IPS DF 6.9 (cell line): ENCODE data around the gene PCDHB9.
"Not testable (repeated sequence)": the region's sequence is repeated elsewhere in the genome, so short reads cannot be mapped to it uniquely, and the experiment has no call there.

Source experiments
- DNase-seq: peaks from one replicate; pipeline ENCODE4 v3.0.0-alpha.2; 2013; ENCODE audit warnings: low read depth, low spot score
- H3K27ac ChIP-seq: one replicate; pipeline ENCODE4 v1.5.1; 2013; ENCODE audit warnings: low read length, control low read depth
- H3K27me3 ChIP-seq: 2 replicates; pipeline ENCODE4 v1.6.1; 2013; ENCODE audit warnings: mild to moderate bottlenecking, low read length; ENCODE audit not compliant: control insufficient read depth, insufficient read depth
- H3K36me3 ChIP-seq: 2 replicates; pipeline ENCODE4 v1.6.1; 2013; ENCODE audit warnings: low read length; ENCODE audit not compliant: control insufficient read depth, insufficient read depth
- H3K4me1 ChIP-seq: 2 replicates; pipeline ENCODE4 v1.6.1; 2013; ENCODE audit warnings: low read length; ENCODE audit not compliant: control insufficient read depth, insufficient read depth
- H3K4me3 ChIP-seq: 2 replicates; pipeline ENCODE4 v1.5.1; 2013; ENCODE audit warnings: mild to moderate bottlenecking, low read length
- H3K9me3 ChIP-seq: 2 replicates; pipeline ENCODE4 v1.6.1; 2013; ENCODE audit warnings: low read length, inconsistent platforms; ENCODE audit not compliant: control insufficient read depth, insufficient read depth
- WGBS: extraction: QIAGEN DNeasy Blood & Tissue Kit; methylation state at CpG from one replicate; pipeline ENCODE4 v1.1.7; 2013; ENCODE audit warnings: mixed read lengths, missing lambda C conversion rate; ENCODE audit not compliant: insufficient read length, insufficient coverage; 5-methylcytosine and 5-hydroxymethylcytosine counted together

Gene PCDHB9

GRCh38 chr5:141213656-141214339 is 26.8 kb downstream of the PCDHB9 start, which contains the start of gene PCDHB13:
TSS of gene PCDHB13 (plus strand) at chr5:141213919. CDS start at chr5:141214124, 205 bp downstream.
- H3K27me3 ChIP-seq, H3K27ac ChIP-seq, H3K4me1 ChIP-seq, H3K4me3 ChIP-seq, H3K36me3 ChIP-seq, H3K9me3 ChIP-seq, DNase-seq: not testable (repeated sequence)
- WGBS = no CpG with 5 or more reads among the region's 18 CpGs

DNA sequence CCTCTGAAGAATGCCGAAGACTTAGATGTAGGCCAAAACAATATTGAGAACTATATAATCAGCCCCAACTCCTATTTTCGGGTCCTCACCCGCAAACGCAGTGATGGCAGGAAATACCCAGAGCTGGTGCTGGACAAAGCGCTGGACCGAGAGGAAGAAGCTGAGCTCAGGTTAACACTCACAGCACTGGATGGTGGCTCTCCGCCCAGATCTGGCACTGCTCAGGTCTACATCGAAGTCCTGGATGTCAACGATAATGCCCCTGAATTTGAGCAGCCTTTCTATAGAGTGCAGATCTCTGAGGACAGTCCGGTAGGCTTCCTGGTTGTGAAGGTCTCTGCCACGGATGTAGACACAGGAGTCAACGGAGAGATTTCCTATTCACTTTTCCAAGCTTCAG is 27.6 kb downstream of the PCDHB9 start:
- H3K9me3 ChIP-seq, DNase-seq, H3K27ac ChIP-seq, H3K36me3 ChIP-seq, H3K4me3 ChIP-seq, H3K4me1 ChIP-seq, H3K27me3 ChIP-seq: not testable (repeated sequence)
- WGBS = no CpG with 5 or more reads among the region's 12 CpGs

GRCh38 chr5:141215504-141215903 is 28.5 kb downstream of the PCDHB9 start:
- not testable (repeated sequence) for H3K27me3 ChIP-seq, H3K36me3 ChIP-seq, DNase-seq, H3K4me1 ChIP-seq, H3K27ac ChIP-seq, H3K4me3 ChIP-seq, H3K9me3 ChIP-seq
- no CpG with 5 or more reads among the region's 40 CpGs for WGBS

DNA sequence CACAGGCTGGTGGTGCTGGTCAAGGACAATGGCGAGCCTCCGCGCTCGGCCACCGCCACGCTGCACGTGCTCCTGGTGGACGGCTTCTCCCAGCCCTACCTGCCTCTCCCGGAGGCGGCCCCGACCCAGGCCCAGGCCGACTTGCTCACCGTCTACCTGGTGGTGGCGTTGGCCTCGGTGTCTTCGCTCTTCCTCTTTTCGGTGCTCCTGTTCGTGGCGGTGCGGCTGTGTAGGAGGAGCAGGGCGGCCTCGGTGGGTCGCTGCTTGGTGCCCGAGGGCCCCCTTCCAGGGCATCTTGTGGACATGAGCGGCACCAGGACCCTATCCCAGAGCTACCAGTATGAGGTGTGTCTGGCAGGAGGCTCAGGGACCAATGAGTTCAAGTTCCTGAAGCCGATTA is 29.1 kb downstream of the PCDHB9 start:
- not testable (repeated sequence) for H3K4me1 ChIP-seq, H3K27me3 ChIP-seq, H3K4me3 ChIP-seq, DNase-seq, H3K27ac ChIP-seq, H3K36me3 ChIP-seq, H3K9me3 ChIP-seq
- no CpG with 5 or more reads among the region's 26 CpGs for WGBS

DNA sequence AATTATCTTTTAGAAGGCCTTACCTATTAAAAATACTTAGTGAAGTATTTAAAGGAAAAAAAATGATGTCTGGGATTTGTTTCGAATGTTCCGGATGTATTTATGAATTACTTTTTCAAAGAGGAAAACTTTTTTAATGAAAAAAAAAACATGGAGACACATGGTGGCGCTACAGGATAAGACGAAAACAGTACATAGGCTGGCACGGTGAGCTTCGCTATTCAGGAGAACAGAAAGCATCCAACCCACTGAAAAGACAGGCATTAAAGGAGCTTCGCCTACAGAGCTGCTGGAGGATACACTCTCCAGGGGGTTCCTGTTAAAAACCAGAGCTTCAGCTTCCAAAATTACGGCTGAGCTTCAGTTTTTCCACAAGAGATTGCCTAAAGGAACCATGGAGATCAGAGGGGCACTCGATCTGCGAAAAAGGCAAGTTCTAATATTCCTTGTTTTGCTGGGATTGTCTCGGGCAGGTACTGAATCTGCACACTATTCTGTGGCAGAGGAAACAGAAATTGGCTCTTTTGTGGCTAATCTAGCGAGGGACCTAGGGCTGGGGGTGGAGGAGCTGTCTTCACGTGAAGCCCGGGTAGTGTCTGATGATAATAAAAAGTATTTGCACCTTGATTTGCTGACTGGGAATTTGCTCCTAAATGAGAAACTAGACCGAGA is 36.3 kb downstream of the PCDHB9 start, which contains the start of gene PCDHB14:
Gene PCDHB14, plus strand, starts transcription at position 232 of the 672 bp plus-strand sequence. Its CDS starts 163 bp downstream, at position 395.
- WGBS = no CpG with 5 or more reads among the region's 15 CpGs
- no peak within 1 kb of the TSS for H3K27ac ChIP-seq
- H3K4me1 ChIP-seq = no peaks in the 10 kb centered on the region
- no peak within 1 kb of the TSS; the same call in 1 of the 2 replicates for H3K4me3 ChIP-seq
- H3K36me3 ChIP-seq = no peaks in the 10 kb centered on the region
- DNase-seq = no peak
- no peaks in the 10 kb centered on the region for H3K27me3 ChIP-seq
- H3K9me3 ChIP-seq = no peaks in the 10 kb centered on the region

DNA sequence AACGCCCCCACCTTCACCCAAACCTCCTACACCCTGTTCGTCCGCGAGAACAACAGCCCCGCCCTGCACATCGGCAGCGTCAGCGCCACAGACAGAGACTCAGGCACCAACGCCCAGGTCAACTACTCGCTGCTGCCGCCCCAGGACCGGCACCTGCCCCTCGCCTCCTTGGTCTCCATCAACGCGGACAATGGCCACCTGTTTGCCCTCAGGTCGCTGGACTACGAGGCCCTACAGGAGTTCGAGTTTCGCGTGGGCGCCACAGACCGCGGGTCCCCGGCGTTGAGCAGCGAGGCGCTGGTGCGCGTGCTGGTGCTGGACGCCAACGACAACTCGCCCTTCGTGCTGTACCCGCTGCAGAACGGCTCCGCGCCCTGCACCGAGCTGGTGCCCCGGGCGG is 37.9 kb downstream of the PCDHB9 start:
- not testable (repeated sequence) for DNase-seq, H3K36me3 ChIP-seq, H3K4me1 ChIP-seq, H3K9me3 ChIP-seq, H3K27me3 ChIP-seq, H3K27ac ChIP-seq, H3K4me3 ChIP-seq
- WGBS = no CpG with 5 or more reads among the region's 40 CpGs

DNA sequence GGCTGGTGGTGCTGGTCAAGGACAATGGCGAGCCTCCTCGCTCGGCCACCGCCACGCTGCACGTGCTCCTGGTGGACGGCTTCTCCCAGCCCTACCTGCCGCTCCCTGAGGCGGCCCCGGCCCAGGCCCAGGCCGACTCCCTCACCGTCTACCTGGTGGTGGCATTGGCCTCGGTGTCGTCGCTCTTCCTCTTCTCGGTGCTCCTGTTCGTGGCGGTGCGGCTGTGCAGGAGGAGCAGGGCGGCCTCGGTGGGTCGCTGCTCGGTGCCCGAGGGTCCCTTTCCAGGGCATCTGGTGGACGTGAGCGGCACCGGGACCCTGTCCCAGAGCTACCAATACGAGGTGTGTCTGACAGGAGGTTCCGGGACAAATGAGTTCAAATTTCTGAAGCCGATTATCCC is 38.5 kb downstream of the PCDHB9 start:
- H3K36me3 ChIP-seq, DNase-seq, H3K9me3 ChIP-seq, H3K27me3 ChIP-seq, H3K4me3 ChIP-seq, H3K4me1 ChIP-seq, H3K27ac ChIP-seq: not testable (repeated sequence)
- no CpG with 5 or more reads among the region's 30 CpGs for WGBS

- H3K4me3 ChIP-seq = no peak overlapping the region
- no peaks in the 10 kb centered on the region; the same call in 1 of the 2 replicates for H3K9me3 ChIP-seq
- no peaks in the 10 kb centered on the region for H3K27me3 ChIP-seq
- H3K36me3 ChIP-seq = no peaks in the 10 kb centered on the region
- no CpG with 5 or more reads among the region's 15 CpGs for WGBS
- no peak overlapping the region for H3K27ac ChIP-seq
- H3K4me1 ChIP-seq = no peaks in the 10 kb centered on the region
- no peak for DNase-seq
Observed at GRCh38 chr5:141234109-141234667, 47.2 kb downstream of the PCDHB9 start.

GRCh38 chr5:141235922-141236321 is 49.0 kb downstream of the PCDHB9 start:
- not testable (repeated sequence) for H3K4me3 ChIP-seq, DNase-seq, H3K9me3 ChIP-seq, H3K36me3 ChIP-seq, H3K4me1 ChIP-seq, H3K27ac ChIP-seq, H3K27me3 ChIP-seq
- WGBS = no CpG with 5 or more reads among the region's 40 CpGs

DNA sequence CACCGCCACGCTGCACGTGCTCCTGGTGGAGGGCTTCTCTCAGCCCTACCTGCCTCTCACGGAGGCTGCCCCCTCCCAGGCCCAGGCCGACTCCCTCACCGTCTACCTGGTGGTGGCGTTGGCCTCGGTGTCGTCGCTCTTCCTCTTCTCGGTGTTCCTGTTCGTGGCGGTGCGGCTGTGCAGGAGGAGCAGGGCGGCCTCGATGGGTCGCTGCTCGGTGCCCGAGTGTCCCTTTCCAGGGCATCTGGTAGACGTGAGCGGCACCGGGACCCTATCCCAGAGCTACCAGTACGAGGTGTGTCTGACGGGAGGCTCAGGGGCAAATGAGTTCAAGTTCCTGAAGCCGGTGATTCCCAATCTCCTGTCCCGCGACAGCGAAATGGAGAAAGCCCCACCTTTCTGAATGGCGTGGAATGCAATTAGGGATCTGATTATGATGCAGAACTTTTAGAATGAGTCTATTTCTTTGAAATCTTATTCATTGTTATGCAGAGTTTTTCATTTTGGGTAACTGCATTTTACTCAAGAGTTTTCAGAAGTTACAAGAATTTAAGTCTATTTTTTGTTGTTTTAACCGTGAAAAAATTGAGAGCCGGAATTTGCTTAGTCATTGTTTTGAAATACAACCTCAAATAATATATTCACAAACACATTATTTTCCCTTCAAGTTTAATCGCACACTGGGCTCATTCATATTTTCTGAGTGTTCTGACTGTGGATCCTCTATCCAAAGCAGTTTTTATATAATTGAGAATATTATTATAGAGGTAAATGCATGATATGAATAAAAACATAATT is 49.8 kb downstream of the PCDHB9 start:
- no peak for DNase-seq
- no peaks in the 10 kb centered on the region; the same call in 1 of the 2 replicates for H3K9me3 ChIP-seq

More for the DNA sequence above, 49.8 kb downstream of the PCDHB9 start:
- no peak overlapping the region for H3K4me3 ChIP-seq
- H3K4me1 ChIP-seq = no peaks in the 10 kb centered on the region
- H3K36me3 ChIP-seq = no peaks in the 10 kb centered on the region
- WGBS = no CpG with 5 or more reads among the region's 32 CpGs
- H3K27me3 ChIP-seq = no peaks in the 10 kb centered on the region; the same call in 1 of the 2 replicates
- no peak overlapping the region for H3K27ac ChIP-seq
